Endothelial cell (in vitro differentiated cells): ENCODE data around the gene BCL2. TPM values are rescaled to one million over a fixed set of nuclear protein-coding genes. Genes with fewer than 3 reads are reported as not detected.

Experiments
- DNase-seq: peaks from one replicate; pipeline ENCODE4 v3.0.0; 2021; ENCODE audit warnings: low spot score
- H3K27ac Mint-ChIP-seq: one replicate; pipeline ENCODE4 v1.8.0; 2021; ENCODE audit warnings: mixed read lengths, inconsistent platforms; ENCODE audit not compliant: unreplicated experiment
- H3K27me3 Mint-ChIP-seq: one replicate; pipeline ENCODE4 v1.8.0; 2021; ENCODE audit warnings: mild to moderate bottlenecking, moderate library complexity, mixed read lengths, inconsistent platforms; ENCODE audit not compliant: unreplicated experiment
- H3K36me3 Mint-ChIP-seq: one replicate; pipeline ENCODE4 v1.8.0; 2021; ENCODE audit warnings: mild to moderate bottlenecking, low read depth, mixed read lengths, inconsistent platforms; ENCODE audit not compliant: unreplicated experiment
- H3K4me1 Mint-ChIP-seq: one replicate; pipeline ENCODE4 v1.8.0; 2021; ENCODE audit warnings: mild to moderate bottlenecking, mixed read lengths, inconsistent platforms; ENCODE audit not compliant: unreplicated experiment
- H3K4me3 Mint-ChIP-seq: one replicate; pipeline ENCODE4 v1.8.0; 2021; ENCODE audit warnings: mild to moderate bottlenecking, mixed read lengths, inconsistent platforms; ENCODE audit not compliant: unreplicated experiment
- H3K9me3 Mint-ChIP-seq: one replicate; pipeline ENCODE4 v1.8.0; 2021; ENCODE audit warnings: mixed read lengths, inconsistent platforms; ENCODE audit not compliant: unreplicated experiment
- CTCF ChIP-seq: fragments of 200-600 bp; sonication (generic); IDR thresholded peaks from one replicate; pipeline ENCODE4 v1.5.0; 2021; ENCODE audit warnings: antibody characterized with exemption; ENCODE audit not compliant: unreplicated experiment
- total RNA-seq: library from RNA; stranded (reverse); fragmentation: NEBNext Ultra II Directional; extraction: Animal tissue kit (Norgen Biotek cat#: 25700); gene quantifications from one replicate; pipeline ENCODE4 v1.2.1, GENCODE V29; 2021; ENCODE audit not compliant: unreplicated experiment

BCL2 gene
- total RNA-seq, 1 donor from 2014 or later, result 9.2 TPM

GRCh38 chr18:63107931-63108330, 211.6 kb downstream of the BCL2 start:
- Mint-ChIP-seq H3K27me3 (peaks cover 7% of the 10 kb centered on the region), H3K27ac (no peak overlapping the region), H3K36me3 (peaks cover 16% of the 10 kb centered on the region), H3K4me1 (peaks cover 9% of the 10 kb centered on the region), H3K4me3 (no peak overlapping the region), H3K9me3 (no peaks in the 10 kb centered on the region)
- no peak for DNase-seq
- TF ChIP-seq CTCF, result no peak

- peaks cover 7% of the 10 kb centered on the region for H3K27me3 Mint-ChIP-seq
- no peak overlapping the region for H3K27ac Mint-ChIP-seq
- no peak for TF ChIP-seq CTCF
- peaks cover 17% of the 10 kb centered on the region for H3K36me3 Mint-ChIP-seq
- H3K4me3 Mint-ChIP-seq, result no peak overlapping the region
- no peaks in the 10 kb centered on the region for H3K9me3 Mint-ChIP-seq
- DNase-seq, result no peak
- peaks cover 9% of the 10 kb centered on the region for H3K4me1 Mint-ChIP-seq
These were observed 212.3 kb downstream of the BCL2 start for GRCh38 chr18:63107171-63107845.

- H3K4me3 Mint-ChIP-seq, result no peak overlapping the region
- DNase-seq, result no peak
- peaks cover 9% of the 10 kb centered on the region for H3K4me1 Mint-ChIP-seq
- H3K27ac Mint-ChIP-seq, result no peak overlapping the region
- TF ChIP-seq CTCF, result no peak
- no peaks in the 10 kb centered on the region for H3K9me3 Mint-ChIP-seq
- peaks cover 11% of the 10 kb centered on the region for H3K27me3 Mint-ChIP-seq
- peaks cover 13% of the 10 kb centered on the region for H3K36me3 Mint-ChIP-seq
These were observed 212.8 kb downstream of the BCL2 start for GRCh38 chr18:63106727-63107126.

GRCh38 chr18:63105636-63106316, 213.8 kb downstream of the BCL2 start:
- no peak for DNase-seq
- H3K9me3 Mint-ChIP-seq, result no peaks in the 10 kb centered on the region
- H3K27me3 Mint-ChIP-seq, result peaks cover 11% of the 10 kb centered on the region
- H3K36me3 Mint-ChIP-seq, result peaks cover 9% of the 10 kb centered on the region
- no peak overlapping the region for H3K27ac Mint-ChIP-seq
- H3K4me3 Mint-ChIP-seq, result no peak overlapping the region
- peaks cover 9% of the 10 kb centered on the region for H3K4me1 Mint-ChIP-seq
- no peak for TF ChIP-seq CTCF

GRCh38 chr18:63104868-63105267, 214.7 kb downstream of the BCL2 start:
- H3K4me3 Mint-ChIP-seq, result no peak overlapping the region
- H3K27me3 Mint-ChIP-seq, result peaks cover 11% of the 10 kb centered on the region
- no peak for DNase-seq
- H3K4me1 Mint-ChIP-seq, result peaks cover 9% of the 10 kb centered on the region
- no peak overlapping the region for H3K27ac Mint-ChIP-seq
- TF ChIP-seq CTCF, result no peak
- no peaks in the 10 kb centered on the region for H3K9me3 Mint-ChIP-seq
- H3K36me3 Mint-ChIP-seq, result peaks cover 9% of the 10 kb centered on the region
